HG03135 (cell line): ENCODE data around the gene CFAP52.
"Not testable (repeated sequence)": the region's sequence is repeated elsewhere in the genome, so short reads cannot be mapped to it uniquely, and the experiment has no call there.

Source experiments
- ATAC-seq: cut with Tn5 transposase; IDR thresholded peaks from one replicate; pipeline ENCODE4 v1.9.1; 2021; ENCODE audit warnings: mild to moderate bottlenecking, moderate library complexity; ENCODE audit not compliant: unreplicated experiment

Gene CFAP52, protein sequence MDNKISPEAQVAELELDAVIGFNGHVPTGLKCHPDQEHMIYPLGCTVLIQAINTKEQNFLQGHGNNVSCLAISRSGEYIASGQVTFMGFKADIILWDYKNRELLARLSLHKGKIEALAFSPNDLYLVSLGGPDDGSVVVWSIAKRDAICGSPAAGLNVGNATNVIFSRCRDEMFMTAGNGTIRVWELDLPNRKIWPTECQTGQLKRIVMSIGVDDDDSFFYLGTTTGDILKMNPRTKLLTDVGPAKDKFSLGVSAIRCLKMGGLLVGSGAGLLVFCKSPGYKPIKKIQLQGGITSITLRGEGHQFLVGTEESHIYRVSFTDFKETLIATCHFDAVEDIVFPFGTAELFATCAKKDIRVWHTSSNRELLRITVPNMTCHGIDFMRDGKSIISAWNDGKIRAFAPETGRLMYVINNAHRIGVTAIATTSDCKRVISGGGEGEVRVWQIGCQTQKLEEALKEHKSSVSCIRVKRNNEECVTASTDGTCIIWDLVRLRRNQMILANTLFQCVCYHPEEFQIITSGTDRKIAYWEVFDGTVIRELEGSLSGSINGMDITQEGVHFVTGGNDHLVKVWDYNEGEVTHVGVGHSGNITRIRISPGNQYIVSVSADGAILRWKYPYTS

DNA sequence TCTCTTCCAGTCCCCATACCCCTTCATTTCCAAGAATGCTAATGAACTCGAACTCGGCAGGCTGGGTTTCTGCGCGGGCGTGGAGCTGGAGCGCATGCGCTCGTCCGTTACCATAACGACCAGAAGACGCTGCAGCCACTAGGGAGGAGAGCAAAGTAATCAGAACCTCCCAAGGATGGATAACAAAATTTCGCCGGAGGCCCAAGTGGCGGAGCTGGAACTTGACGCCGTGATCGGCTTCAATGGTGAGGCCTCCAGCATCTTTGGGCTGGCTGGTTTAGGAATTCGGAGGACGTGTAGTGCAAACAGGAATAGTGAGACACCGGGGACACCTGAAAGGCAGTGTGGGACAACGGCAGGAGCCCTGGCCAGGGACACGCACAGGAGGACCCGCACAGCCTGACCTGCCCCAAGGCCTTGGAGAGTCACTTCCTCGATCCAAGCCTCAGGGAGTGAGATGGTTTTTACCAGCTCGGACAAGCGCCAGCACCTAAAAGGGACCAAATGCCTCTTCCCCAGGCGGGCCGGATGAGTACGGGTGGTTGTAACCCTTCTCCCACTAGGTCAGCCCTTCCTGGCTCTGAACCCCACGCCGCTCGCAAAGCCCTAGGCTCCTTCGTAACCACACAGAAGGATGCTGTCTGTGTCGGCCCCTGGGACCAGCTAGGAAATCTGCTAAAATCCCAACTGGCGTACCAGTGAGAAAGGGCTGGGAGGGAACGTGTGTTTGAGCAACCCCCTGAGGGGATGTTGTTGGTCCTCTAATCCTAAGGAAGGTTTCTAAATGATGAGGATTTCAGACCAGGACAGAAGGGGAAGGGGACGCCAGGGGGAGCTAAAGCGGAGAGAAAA is at the start of gene CFAP52:
CFAP52 (plus strand) TSS at position 122 of the 852 bp plus-strand sequence; CDS start at position 176, 54 bp downstream.
- no peak for ATAC-seq

DNA sequence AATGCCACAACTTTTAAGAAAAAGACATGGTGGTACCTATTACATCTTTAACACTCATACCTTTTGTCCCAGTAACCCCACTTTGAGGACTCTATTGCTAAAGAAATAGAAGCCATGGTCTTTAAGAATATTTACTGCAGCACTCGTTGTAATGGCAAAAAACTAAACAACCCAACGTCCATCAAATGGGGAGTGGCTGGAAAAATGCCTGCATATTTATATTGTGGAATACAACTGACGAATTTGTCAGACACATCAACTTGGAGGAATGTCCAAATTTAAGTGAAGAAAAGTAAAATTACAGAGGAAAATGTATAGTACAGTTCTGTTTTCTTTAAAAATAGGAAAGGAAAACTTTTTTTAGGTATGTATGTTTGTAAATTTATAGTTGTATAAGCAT is 48.7 kb upstream of the CFAP52 start:
- no peak for ATAC-seq

DNA sequence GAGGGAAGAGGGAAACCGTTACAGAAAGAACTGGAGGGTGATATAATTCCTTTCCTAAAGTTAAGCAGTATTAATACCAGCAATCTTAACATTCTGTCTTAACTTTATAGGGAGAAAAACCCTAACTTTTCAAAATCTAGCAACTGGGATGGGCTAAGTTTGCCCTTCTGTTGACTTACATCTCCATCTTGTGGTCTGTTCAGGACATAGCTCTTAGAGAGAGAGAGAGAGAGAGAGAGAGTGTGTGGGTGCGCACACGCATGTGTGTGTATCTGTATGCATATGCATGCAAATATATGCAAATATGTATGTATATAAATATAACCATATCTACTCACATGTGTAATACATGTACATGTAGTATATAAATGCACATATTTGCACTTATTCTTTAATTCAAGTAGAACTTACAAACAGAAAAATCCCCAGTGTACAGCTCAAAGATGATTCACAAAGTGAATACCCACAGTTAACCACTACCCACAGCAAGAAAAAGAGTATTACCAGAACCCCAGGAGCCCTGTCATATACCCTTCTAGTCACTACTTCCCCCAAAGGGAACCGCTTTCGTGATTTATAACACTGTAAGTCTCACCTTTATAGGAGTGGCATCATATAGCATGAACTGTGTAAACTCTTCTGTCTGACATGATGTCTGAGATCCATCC is 47.3 kb upstream of the CFAP52 start:
- no peak for ATAC-seq

DNA sequence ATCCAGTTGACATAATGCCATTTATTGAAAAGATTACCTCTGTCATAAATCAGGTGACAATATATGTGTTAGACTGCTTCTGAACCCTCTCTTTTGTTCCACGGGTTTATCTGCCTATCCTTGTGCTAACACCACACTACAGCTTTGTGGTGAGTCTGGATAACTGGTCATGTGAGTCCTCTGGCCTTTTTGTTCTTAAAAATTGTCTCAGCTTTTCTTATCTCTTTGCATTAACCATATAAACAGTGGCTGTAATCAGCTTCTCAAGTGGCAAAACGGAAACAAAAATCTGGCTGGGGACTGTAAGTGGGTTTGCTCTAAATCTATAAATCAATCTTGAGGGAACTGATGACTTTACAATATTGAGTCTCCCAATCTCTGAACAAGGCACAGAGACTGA is 45.4 kb upstream of the CFAP52 start:
- no peak for ATAC-seq

DNA sequence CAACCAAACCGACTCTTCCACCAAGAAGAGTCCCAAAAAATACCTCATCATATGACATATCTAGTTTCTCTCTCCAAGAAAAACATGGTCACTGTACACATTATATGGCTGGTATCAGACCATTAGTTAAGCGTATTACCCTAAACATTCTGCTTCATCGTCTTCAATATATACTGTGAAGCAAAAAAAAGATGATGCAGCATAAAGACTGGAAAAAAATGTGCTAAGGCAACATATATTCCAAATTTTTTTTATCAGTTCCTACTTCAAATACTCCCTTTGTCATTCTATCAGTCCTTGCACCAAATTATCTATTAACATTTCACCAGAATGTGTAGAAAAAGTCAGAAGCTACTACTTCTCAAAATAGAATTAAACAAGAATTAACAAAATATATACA is 43.7 kb upstream of the CFAP52 start:
- no peak for ATAC-seq

DNA sequence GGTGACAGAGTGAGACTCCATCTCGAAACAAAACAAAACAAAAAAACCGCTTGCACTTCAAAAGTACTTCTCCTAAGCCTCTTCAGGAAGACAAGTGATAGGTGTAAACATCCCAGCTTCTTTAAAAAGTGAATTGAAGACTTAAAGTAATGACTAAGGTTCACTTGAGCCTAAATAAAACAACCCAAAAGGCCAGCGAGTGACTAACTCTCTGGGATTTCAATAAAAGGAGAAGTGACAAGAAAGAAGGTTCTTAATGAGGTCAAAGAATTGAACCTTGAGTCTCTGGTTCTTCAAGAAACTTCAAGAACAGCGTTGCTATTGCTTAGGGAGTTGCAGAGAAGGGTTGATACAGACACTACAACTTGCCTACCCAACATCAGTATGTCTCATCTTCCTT is 43.0 kb upstream of the CFAP52 start:
- ATAC-seq = no peak

DNA sequence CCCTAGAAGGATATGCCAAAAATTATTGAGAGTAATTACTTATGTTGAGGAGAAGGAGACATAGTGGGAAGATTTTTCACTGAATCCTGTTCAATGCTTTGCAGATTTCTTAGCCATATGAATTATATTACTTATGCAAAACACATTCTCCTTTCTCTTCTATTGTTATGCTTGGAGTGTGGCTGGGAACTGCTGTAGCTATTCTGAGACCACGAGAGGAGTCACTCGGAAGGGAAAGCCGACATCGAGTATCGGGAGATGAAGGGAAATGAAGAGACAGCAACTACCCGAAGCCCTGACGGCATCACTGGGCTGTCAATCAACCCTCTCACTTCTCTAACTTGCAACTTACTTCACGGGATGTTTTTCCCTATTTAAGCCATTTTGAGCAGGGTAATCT is 40.4 kb upstream of the CFAP52 start:
- no peak for ATAC-seq

DNA sequence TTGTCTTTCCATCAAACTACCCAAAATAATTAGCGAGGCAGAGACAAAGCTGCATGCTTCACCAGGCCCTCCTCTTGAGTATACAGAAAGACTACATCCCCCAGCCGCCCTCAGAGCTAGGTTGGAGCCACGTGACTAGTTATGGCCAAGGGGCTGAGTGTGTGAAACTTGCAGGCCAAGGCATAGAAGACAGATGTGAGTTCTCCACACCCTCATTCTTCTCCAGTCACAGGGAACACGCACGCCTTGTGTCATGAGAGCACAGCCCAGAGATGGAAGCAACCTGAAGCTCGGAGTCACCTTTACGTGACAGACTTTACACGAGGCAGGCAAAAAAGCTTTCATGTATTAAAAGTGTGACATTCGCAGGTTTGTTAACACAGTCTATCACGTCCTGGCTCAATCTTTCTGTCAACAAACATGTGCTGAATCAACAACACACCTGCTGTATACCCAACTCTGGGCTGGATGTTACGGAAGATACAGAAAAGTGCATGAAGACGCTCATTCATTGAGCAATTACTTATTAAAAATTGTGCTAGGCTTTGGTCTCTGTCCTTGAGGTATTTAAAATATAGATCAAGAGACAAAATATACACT is 39.2 kb upstream of the CFAP52 start:
- ATAC-seq = no peak

DNA sequence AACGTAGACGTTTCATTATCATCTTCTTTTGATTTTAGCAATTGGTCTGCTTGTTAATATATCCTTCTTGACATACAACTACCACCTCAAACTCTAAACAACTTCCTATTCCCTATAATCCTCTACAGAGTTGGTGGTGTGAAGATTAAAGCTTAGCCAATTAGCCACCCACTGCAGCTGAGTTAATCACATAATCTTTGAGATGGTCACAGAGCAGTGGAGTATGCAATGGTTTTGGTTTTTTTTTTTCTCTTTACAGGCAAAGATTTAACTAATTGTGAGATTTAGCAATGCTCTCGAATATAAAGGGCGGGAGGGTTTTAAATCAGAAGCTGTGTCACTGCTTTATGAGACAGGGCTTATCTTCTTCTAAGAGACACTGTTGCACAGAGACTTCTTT is 37.8 kb upstream of the CFAP52 start:
- ATAC-seq = no peak

DNA sequence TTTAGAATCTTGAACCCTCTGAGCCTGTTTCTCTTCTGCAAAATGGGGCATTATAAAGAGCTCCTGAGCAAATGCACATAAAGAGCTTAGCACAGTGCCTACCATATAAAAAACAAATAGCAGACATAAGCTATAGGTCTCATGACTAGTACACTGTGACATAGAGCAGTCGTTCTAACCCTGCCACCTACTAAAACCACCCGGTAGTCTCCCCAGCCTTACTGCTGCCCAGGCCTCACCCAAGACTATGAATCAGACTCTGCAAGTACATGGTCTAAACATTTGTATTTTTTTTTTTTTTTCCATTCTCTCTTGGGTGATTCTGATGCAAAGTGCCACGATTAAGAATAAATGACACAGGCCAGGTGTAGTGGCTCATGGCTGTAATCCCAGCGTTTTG is 34.7 kb upstream of the CFAP52 start:
- no peak for ATAC-seq

DNA sequence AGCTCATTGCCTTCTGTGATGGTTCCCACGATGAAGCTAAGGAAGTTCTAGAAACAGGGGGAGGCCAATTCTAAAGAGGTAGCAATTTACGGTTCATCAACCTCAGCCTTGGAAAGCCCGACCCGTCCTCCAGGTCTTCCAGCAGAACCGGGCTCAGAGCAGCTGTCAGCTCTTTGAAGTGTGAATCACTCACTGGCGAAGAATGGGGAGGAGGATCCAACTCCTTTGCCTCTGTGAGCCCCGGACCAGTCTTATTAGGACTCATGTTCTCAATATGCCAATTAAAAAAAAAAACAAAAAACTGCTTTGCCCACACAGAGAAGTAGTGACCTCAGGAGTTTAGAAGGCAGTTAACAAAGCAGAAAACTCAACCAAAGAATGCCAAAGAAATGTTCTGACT is 32.2 kb upstream of the CFAP52 start:
- ATAC-seq = no peak

DNA sequence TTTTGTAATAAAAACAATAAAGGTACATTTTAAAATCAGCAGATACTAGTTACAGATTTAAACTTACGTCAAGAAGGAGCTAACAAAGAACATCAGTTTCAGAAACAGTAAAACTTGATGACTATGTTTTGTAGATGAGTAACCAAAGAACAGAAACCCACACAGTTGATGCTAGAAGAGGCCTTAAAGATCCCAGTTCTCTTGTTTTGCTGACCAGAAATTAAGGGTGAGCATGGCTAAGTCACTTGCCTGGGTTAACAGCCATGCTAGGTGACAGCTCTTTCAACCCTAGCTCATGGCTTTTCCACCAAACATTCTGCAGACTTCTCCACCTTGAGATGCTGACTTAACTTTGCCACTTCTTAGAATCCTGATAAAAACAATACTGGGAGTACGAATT is 27.2 kb upstream of the CFAP52 start:
- ATAC-seq = no peak

DNA sequence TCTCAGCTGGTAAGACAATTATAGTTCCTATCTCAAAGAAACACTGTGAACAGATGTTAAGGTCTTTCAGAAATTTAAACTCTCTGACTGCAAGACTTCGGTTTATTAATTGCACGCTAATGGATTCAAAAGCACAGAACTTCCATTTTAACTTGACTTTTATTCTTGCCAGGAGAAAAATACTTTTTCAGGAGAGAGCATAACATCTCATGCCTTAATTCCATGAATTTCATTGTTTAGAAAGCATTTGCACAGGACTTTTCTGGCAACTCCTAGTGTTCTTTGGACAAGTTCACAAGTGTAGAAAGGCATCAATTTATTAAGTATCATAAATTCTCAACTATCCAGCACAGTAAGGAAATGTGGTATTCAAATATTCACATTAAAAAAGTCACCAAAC is 23.3 kb upstream of the CFAP52 start:
- ATAC-seq = no peak

DNA sequence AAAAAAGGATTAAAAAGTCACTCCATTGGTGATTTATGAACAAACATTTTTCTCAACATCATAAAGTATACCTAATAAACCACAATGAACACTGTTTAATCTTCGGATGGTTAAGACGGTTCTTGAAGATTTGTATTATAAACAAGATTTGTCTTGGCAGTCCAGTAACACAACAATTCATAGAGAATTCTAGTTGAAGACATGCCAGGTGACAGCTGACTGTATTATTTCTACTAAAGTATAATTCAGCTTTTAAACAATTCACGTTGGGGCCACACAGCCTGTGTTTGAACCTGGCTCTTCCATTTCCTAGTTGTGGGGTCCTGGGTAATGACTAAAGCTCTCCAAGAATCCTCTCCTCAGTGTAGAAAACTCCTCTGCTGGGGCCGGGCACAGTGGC is 22.8 kb upstream of the CFAP52 start:
- no peak for ATAC-seq

DNA sequence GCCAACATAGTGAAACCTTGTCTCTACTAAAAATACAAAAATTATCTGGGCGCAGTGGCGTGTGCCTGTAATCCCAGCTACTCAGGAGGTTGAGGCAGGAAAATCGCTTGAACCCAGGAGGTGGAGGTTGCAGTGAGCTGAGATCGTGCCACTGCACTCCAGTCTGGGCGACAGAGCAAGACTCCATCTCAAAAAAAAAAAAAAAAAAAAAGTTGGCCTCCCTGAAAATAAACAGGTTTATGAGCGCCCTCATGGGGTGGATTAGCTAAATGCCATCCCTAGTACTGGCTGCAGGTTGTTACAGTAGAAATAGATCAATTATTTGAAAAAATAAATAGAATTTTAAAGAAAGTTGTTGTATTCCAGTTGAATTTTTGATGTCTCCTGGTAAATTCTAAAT is 21.7 kb upstream of the CFAP52 start:
- ATAC-seq = not testable (repeated sequence)

DNA sequence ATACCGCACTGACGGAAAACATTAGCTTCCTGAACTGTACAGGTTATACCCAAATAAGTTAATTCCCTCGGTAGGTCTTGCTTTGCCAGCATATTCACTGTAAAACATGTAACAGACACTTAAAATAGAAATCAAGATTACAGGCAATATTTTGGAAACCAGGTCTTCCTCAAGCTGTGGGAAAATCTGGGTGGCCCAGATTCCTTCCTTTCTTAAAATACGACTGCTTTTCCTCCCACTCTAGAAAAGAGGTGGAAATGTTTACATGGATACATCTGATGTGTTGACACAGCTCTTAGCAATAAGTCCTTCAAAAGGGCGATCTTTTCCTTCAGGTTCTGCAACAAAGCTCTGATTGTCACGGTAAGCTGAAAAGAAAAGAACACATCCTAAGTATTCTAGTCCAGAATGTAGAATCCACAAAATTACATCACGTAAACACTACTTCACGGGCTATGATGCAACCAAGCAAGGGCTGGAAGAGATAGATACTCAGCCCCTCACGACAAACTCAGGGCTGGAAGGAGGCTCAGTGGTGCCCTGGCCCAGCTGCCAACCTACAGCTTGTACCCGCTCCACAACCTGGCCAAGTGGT is 19.2 kb upstream of the CFAP52 start:
- no peak for ATAC-seq

DNA sequence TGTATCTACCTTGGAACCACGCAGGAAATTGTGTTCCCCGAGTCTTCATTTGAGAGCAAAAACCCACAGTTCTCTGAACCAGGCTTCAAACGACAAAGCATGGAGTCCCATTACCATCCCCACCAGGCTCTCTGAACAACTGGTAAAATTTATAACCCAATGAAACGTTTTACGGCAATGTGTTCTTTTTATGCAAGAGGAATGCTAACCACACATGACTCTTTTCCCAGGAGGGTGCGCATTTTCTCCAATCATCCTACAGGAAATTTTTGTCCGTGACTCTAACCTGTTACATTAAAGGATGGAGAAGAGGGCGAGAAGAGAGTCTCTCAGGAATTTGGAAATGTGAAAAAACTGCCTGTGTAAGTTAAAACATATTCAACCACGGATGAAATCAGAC is 18.6 kb upstream of the CFAP52 start:
- no peak for ATAC-seq

DNA sequence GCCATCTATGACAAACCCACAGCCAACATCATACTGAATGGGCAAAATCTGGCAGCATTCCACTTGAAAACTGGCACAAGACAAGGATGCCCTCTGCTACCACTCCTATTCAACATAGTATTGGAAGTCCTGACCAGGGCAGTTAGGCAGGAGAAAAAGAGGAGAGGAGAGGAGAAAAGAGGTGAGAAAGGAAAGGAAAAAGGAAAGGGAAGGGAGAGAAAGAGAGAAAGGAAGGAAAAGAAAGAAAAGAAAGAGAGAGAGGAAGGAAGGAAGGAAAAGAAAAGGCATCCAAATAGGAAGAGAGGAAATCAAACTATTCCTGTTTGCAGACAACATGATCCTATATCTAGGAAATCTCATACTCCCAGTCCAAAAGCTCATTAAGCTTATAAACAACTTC is 12.3 kb upstream of the CFAP52 start:
- ATAC-seq = no peak

DNA sequence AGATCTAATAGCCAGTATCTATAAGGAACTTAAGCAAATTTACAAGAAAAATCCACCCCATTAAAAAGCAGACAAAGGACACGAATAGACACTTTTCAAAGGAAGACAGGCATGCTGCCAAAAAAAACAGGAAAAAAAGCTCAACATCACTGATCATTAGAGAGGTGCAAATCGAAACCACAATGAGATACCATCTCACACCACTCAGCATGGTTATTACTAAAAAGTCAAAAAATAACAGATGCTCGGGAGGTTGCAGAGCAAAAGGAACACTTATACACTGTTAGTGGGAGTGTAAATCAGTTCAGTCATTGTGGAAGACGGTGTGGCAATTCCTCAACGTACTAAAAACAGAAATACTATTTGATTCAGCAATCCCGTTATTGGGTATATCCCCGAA is 10.4 kb upstream of the CFAP52 start:
- ATAC-seq = no peak

DNA sequence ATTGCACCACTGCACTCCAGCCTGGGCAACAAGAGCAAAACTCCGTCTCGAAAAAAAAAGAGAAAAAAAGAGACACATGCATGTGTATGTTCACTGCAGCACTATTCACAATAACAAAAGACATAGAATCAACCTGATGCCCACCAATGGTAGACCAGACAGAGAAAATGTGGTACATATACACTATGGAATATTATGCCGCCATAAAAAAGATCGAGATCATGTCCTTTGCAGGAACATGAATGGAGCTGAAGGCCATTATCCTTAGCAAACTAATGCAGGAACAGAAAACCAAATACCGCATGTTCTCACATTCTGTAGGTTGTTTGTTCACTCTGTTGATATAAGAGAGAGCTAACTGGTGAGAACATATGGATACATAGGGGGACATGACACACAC is 9.7 kb upstream of the CFAP52 start:
- not testable (repeated sequence) for ATAC-seq
